NCI-H146 (cell line): ENCODE results near the gene RSAD2.
A peak's percentile ranks its signal among the peaks of the same experiment; 100 is the strongest.
"Not testable (repeated sequence)": the region's sequence is repeated elsewhere in the genome, so short reads cannot be mapped to it uniquely, and the experiment has no call there.

Source experiments
- DNase-seq: peaks from one replicate; lab custom pipeline; 2025; lab: John Stamatoyannopoulos, UW

Gene RSAD2, protein sequence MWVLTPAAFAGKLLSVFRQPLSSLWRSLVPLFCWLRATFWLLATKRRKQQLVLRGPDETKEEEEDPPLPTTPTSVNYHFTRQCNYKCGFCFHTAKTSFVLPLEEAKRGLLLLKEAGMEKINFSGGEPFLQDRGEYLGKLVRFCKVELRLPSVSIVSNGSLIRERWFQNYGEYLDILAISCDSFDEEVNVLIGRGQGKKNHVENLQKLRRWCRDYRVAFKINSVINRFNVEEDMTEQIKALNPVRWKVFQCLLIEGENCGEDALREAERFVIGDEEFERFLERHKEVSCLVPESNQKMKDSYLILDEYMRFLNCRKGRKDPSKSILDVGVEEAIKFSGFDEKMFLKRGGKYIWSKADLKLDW

DNA sequence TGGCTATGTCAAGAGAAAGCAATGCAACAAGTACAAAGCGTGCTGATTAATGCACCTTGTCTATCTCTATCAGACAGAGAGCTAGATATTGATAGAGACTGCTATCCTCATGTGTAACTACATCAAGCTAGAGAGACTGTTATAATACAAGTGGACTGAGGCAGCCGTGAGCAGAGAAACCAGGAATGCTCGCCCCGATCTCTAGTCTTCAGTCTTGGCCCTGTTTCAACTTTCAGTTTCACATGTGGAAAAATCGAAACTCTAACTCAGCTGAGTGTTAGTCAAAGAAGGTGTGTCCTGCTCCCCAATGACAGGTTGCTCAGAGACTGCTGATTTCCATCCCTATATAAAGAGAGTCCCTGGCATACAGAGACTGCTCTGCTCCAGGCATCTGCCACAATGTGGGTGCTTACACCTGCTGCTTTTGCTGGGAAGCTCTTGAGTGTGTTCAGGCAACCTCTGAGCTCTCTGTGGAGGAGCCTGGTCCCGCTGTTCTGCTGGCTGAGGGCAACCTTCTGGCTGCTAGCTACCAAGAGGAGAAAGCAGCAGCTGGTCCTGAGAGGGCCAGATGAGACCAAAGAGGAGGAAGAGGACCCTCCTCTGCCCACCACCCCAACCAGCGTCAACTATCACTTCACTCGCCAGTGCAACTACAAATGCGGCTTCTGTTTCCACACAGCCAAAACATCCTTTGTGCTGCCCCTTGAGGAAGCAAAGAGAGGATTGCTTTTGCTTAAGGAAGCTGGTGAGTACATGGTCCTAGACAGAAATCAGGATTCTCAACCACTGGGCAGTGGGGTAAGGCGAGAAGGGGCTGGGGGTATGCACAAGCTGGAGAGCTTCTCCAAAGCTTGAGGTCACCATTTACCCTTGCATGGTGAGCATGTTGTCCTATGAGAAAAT, at the start of gene RSAD2:
TSS of gene RSAD2 (plus strand) at position 376 of the 903 bp plus-strand sequence. CDS start at position 400, 24 bp downstream.
- DNase-seq = peak; percentile 57

DNA sequence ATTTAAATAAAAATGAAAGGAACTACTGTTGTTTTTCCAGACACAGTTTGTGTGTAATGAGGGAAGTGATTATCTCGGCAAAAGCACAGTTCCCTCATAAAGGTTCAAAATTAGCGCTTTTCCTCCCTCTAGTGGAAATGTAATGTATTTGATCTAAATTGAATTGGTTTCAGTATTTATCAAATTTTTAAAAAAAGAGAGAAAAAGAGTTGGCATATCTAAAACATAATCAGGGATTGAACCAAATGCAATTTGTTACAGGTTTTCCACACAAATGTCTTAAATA, 49.3 kb upstream of the RSAD2 start:
- peak; percentile 54 for DNase-seq

DNA sequence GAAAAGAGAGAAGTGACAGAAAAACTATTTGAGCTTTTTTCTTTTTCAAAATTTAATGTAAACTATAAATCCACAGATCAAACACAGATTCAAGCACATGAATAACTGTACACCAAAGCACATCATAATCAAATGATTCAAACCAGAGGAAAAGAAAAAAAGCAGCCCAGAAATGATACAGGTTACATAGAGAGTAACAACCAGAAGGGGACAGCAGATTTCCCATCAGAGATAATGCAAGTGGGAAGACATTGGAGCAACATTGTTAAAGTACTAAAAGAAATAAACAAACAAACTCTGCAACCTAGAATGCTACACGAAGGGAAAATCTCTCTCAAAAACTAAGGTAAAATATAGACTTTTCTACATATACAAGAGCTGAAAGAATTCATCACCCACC, 46.3 kb upstream of the RSAD2 start:
- no peak for DNase-seq

DNA sequence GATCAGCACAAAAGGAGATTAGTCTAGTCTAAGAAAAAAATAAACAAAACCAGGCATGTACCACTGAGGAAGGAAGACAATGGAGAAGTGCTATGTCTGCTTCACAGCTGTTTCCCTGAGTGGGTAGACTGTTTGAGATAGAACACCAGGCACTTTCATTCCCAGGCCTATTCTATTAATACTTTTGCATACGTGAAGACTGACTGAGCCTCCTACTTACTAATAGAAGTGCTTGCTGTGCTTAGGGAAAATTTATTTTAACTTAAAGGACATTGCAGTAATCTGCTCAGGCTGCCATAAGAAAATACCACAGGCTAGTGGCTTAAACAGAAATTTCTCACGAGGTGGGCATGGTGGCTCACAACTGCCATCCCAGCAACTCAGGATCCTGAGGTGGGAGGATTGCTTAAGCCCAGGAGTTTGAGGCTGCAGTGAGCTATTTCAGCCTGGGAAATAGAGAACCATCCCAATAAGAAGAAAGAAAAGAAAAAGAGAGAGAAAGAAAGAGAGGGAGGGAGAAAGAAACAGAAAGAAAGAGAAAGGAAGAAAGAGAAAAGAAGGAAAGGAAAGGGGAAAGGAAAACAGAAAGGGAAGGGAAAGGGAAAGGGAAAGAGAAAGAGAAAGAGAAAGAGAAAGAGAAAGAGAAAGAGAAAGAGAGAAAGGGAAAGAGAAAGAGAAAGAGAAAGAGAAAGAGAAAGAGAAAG, 44.8 kb upstream of the RSAD2 start:
- DNase-seq = no peak

DNA sequence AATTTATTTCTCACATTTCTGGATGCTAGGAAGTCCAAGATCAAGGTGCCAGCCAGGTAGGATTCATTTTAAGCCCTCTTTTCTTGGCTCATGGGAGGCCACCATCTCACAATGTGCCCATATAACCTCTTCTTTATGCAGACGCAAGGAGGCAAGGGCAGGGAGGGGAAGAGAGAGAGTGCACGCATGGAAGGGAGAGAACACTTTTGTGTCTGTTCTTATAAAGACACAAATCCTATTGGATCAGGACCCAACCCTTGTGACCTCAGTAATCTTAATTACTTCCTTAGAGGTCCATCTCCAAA, 44.3 kb upstream of the RSAD2 start:
- no peak for DNase-seq

DNA sequence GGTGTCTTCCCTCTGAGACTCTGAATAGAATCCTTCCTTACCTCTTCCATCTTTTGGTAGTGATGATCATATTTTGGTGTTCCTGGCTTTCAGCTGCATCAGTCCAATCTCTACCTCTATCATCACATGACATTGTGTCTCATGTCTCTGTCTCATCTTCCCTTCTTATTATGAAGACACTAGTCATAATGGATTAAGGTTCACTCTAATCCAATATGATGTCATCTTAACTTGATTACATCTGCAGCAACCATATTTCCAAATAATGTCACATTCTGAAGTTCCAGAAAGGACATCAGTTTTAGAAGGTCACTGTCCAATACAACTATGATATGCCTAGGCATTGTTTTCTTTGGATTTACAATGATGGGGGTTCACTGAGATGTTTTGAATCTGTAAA, 43.4 kb upstream of the RSAD2 start:
- no peak for DNase-seq

DNA sequence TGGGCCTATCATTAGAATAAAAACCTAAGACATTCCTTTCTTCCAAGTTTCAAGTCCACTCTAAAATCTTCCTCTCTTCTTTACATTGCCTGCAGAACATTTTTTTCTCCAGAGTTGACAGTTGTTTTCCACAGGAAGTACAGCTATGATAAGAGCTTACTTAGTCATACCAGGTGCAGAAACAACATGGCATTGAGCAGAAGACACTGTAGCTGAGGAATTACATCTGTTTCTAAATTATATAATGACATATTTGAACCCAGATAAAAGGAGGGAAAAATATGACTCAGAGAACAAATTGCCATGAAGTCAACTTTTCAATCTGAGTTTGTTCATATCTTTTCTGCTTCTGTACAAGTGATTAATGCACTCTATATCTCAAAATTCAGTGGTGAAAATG, 42.1 kb upstream of the RSAD2 start:
- no peak for DNase-seq

DNA sequence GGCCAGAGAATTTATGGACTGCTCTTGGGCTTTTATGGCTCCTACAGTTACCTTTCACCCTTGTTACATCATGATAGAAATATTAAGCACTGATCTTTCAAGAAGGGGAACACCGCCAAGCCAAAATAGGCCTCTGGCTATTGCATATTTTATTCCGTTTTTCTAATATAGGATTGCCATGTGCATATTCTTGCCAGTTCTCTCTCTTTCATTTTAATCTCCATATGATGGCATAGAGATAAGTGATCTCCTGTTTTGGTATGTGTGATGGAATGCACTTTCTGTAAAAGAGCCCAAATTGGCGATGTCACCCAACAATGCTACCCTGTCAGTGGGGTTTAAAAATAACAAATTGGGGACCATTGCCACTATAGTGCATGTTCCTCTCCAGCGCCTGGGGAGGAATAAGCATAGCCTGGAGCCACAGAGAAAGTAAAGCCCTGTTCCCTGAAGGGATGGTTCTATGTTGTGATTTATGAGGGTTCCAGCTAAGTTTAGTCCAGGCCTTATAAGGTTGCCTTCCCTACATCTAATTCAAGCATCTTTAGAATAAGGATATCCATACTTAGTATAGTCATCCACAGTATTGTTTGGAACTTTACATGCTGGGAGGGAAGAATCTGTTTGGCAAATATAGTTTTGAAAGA, 38.8 kb upstream of the RSAD2 start:
- no peak for DNase-seq

DNA sequence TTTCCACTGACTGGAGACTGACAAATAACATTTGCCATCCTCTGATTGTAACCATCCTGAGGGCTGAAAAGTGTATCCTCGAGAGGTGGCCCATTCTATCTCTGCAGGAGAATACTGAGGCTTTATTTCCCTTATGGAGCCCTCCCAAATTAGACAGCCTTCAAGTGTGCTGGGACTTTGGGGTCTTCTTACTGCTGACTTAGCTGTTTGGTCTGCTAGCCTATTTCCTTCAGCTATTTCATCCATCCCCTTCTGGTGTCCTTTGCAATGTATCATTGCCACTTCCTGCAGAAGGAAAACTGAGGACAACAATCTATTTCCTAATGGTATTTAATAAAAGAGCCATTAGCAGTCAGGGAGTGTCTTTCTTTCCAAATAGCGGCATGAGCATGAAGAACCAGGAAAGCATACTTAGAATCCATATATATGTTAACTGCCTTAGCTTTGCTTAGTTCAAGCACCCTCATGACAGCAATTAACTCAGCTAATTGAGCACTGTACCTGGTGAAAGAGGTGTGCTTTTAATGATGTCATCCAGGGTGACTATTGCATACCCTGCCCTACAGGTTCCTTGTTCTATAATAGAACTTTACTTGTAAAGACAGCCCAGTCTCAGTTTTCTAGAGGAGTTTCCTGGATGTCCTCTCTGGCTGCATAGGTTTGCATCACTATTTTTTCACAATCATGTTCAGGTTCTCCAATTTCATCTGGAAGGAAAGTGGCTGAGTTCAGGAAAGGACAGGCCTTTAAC, 35.9 kb upstream of the RSAD2 start:
- DNase-seq = no peak

DNA sequence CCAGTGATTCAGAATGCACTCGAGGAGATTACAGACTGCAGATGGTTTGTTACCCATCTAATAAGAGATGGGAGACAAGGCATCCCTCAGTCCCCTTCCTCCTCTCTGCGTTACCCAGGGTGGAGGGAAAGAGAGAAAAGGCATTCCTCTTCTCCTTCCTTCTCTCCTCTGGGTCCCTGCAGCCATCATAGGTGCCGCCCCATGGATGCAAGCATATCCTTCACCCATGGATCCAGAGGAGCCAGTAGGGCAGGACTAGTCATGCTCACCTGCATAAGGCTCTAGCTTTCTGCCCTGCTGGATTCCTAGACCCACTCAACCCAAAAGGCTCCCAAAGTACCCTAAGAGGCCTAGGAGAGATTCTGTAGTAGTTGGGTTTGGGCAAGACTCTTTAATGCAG, 32.3 kb upstream of the RSAD2 start:
- DNase-seq = no peak

DNA sequence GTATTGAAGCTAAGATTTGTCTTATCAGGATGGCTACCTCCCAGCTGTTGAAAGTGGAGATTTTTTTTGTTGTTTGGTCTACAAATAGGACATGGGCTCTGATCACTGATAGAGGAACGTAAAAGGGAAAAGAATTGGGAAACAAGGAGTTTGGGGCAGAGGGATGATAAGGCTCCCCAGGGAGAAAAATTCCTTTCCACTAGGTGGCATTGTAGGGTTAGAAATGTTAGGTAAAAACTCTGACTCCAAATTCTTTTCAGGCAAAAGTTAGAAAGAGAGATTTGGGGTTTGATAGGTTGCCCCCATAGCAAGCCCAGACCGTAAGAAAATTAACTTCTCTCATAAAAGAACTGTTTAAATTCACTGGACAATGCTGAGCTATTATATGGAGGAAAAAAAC, 31.7 kb upstream of the RSAD2 start:
- no peak for DNase-seq

DNA sequence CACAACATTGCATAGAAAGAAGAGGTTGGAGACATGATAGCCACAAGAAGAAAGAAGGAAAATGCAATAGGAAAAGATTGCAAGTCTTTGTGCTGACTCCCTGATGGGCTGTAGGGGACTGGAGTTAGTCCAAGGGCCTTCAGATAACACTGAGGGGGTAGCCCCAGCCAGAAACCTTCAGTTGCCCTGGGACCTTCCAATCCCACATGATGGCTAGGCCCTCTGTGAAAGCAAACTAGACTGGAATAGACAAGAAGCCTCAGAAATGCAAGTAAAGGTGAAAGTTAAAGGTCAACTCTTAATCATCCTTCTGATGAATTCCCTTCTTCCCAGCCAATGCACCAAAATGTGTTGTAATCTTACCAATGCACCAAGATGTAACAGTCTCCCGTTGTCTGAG, 31.0 kb upstream of the RSAD2 start:
- DNase-seq = no peak

DNA sequence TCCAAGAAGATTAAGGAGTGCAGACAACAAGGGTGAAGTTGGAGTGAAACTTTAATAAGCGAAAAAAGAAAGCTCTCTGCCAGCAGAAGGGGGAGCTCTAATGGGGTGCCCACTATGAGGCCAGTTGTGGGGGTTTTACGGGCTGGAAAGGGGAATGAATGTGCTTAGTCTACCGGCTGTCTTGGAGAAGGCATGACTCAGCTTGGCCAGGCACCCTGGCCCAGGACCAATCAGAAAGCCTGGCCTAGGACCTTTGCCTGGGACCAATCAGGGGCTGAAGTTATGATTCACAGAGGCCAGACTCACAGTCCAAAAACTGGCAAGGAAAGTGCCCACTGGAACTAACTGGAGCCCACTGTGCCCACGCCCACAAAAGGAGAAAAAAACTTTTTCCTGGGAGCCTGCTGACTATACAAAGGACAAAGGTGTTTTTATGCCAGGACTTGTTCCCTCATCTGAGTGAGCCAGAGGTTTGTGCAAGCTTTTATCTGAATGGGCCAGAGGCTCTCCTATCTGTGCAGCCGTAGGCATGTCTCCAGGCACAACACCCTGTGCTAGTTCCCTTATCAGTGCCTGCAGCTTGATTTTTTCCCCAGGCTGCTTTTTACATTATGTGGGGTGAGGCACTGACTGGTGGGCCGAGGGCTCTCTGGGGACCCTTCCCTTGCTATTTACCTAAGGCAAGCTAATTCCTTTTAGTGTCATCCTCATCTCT, 30.5 kb upstream of the RSAD2 start:
- no peak for DNase-seq

DNA sequence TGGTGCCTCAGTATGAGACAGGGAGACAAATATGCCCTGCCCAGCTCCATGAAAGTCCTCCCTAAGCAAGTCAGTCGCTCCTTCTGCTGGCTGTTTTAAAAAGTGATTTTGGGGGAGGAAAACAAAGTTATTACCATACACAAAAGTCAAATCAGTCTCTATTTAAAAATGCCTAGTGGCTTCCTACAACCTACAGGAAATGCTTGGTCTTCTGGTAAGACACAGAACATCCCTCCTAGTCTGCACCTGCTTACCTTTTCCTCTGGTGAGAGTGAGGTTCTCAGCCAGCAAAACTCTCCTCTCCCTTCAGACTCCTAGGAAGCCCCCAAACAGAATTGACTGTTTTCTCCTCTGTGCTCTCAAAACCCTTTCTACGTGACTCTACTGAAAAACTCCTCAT, 25.4 kb upstream of the RSAD2 start:
- DNase-seq = no peak

DNA sequence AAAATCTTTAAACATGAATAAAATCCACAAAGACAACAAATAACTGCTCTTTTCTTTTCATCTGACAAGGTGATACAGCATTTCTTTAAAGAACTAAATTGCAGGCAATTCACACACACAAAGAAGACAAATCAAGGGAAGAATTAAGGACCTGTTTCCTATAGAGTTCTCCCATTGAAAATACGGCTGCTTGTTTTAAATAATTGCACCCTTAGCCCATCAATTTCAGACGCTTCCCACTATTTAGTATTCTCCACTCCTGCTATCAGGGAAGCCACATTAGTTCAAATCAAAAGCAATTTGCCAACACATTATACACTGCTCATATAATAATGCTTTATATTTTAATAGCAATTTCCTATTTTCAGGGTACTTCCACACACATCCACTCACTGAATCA, 23.2 kb upstream of the RSAD2 start:
- peak; percentile 62 for DNase-seq

DNA sequence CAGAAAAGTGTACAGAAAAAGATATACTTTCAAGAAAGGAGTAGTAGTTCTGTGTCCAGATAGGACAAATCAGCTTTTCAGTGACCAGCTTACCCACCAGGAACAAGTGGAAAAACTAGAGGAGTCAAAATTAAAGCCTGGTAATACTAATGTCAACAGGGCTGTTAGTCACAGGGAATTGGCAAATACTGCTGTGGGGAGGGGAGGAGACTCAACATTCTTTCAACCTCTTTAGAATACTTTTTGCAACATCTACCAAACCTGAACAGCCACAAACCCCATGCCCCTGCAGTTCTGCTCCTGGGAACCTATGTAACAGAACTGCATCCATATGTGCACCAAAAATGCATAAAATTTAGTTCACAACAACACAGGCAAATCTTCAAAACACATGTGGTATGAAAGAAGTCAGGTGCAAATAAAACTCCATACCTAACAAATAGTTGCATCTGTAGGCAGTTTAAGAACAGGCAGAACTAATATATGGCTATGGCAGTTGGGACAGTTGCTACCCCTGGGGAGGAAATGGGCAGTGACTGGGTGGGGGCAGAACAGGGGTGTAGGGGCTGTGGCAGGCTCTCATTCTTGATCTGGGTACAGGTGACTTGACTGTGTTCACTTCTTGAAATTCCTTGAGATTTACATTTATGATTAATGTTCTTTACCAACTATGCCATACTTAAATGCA, 21.6 kb upstream of the RSAD2 start:
- DNase-seq = no peak

DNA sequence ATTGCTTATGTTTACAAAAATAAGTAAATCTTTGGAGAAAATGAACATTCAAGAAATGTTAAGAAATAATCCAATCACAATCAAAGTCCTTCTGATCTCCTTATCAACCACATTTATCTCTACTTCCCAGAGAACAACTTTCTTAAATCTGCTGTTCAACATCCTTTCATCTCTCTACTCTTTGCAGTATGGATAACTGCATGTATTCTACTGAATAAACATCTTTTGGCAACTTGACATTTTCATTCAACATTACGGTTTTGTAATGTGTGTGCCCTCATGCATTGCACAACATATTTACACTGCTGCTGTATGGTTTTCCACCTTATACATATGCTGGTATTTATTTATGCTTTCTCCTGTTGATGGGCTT, 21.0 kb upstream of the RSAD2 start:
- DNase-seq = no peak

DNA sequence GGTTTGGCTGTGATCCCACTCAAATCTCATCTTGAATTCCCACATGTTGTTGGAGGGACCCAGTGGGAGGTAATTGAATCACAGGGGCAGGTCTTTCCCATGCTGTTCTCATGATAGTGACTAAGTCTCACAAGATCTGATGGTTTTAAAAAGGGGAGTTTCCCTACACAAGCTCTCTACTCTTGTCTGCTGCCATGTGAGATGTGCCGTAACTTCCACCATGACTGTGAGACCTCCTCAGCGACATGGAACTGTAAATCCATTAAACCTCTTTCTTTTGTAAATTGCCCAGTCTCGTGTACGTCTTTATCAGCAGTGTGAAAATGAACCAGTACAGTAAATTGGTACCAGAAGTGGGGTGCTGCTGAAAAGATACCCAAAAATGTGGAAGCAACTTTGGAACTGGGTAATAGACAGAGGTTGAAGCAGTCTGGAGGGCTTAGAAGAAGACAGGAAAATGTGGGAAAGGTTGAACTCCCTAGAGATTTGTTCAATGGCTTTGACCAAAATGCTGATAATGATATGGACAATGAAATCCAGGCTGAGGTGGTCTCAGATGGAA, 19.0 kb upstream of the RSAD2 start:
- DNase-seq = not testable (repeated sequence)

DNA sequence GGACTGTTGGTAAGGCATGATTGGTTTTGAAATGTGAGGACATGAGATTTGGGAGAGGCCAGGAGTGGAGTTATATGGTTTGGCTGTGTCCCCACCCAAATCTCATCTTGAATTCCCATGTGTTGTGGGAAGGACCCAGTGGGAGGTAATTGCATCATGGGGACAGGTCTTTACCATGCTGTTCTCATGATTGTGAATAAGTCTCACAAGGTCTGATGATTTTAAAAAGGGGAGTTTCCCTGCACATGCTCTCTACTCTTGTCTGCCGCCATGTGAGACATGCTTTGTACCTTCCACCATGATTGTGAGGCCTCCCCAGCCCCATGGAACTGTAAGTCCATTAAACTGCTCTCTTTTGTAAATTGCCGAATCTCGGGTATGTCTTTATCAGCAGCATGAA, 17.3 kb upstream of the RSAD2 start:
- no peak for DNase-seq

DNA sequence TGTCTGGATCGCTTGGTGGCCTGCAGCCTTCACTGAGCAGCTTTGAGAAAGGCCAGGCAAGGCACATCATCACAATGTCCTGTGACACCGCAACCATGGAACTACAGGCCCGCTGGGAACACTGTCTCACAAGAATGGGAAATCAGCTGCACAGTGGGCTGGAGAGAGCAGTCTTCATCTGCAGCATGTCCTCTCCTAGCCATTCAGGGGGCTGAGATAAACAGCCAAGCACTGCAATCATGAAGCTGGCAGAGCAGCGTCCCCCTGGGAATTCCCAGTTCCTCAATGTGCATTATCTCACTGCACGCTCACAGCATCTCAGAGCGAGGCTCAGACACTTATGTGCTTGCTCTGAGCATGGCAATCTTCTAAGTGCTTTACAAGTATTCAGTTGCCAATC, 13.8 kb upstream of the RSAD2 start:
- no peak for DNase-seq
